ENCODE results near the gene MARCHF4. TPM values are rescaled to one million over a fixed set of nuclear protein-coding genes. Genes with fewer than 3 reads are reported as not detected.

Gene MARCHF4
- total and polyA plus RNA-seq, 4 donors, result not detected

GRCh38 chr2:216348756-216349308, 23.5 kb downstream of the MARCHF4 start (continued):
- TF ChIP-seq ZBTB33 (IDR thresholded peaks at IDR 0.05), result no peak
- TF ChIP-seq, protein P1, sequence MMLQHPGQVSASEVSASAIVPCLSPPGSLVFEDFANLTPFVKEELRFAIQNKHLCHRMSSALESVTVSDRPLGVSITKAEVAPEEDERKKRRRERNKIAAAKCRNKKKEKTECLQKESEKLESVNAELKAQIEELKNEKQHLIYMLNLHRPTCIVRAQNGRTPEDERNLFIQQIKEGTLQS (IDR thresholded peaks at IDR 0.05), result no peak
- no peak for TF ChIP-seq YY1 (IDR thresholded peaks at IDR 0.05)

GRCh38 chr2:216346781-216347180, 25.5 kb downstream of the MARCHF4 start:
- Histone ChIP-seq H3K36me3 (ENCODE audit: control insufficient read depth in 4 of 4, insufficient read depth in 3 of 4, low read depth in 1 of 4, low read length in 3 of 4) (no peaks in the 10 kb centered on the region), H3K9ac (ENCODE audit: low read depth in 1 of 2, low read length in 2 of 2) (no peak overlapping the region), H3K4me1 (ENCODE audit: control insufficient read depth in 4 of 4, insufficient read depth in 4 of 4, low read length in 3 of 4) (no peaks in the 10 kb centered on the region), H3K9me3 (ENCODE audit: control insufficient read depth in 4 of 4, low read length in 3 of 4) (no peaks in the 10 kb centered on the region), H3K27ac (ENCODE audit: low read depth in 1 of 2, low read length in 2 of 2) (no peak overlapping the region), H3K4me3 (ENCODE audit: low read depth in 1 of 3, low read length in 3 of 3) (no peak overlapping the region), H3K27me3 (ENCODE audit: control insufficient read depth in 4 of 4, insufficient read depth in 4 of 4, low read length in 3 of 4) (peaks cover 0 to 4% (median 0%) of the 10 kb centered on the region in 4 donors)
- DNase-seq (ENCODE audit: low spot score), result no peak
- WGBS, result 55% methylated on average over 3 of the region's 3 CpGs
- TF ChIP-seq, protein P2, sequence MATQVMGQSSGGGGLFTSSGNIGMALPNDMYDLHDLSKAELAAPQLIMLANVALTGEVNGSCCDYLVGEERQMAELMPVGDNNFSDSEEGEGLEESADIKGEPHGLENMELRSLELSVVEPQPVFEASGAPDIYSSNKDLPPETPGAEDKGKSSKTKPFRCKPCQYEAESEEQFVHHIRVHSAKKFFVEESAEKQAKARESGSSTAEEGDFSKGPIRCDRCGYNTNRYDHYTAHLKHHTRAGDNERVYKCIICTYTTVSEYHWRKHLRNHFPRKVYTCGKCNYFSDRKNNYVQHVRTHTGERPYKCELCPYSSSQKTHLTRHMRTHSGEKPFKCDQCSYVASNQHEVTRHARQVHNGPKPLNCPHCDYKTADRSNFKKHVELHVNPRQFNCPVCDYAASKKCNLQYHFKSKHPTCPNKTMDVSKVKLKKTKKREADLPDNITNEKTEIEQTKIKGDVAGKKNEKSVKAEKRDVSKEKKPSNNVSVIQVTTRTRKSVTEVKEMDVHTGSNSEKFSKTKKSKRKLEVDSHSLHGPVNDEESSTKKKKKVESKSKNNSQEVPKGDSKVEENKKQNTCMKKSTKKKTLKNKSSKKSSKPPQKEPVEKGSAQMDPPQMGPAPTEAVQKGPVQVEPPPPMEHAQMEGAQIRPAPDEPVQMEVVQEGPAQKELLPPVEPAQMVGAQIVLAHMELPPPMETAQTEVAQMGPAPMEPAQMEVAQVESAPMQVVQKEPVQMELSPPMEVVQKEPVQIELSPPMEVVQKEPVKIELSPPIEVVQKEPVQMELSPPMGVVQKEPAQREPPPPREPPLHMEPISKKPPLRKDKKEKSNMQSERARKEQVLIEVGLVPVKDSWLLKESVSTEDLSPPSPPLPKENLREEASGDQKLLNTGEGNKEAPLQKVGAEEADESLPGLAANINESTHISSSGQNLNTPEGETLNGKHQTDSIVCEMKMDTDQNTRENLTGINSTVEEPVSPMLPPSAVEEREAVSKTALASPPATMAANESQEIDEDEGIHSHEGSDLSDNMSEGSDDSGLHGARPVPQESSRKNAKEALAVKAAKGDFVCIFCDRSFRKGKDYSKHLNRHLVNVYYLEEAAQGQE (IDR thresholded peaks at IDR 0.05), result no peak
- TF ChIP-seq, protein P1 (IDR thresholded peaks at IDR 0.05), result no peak
- TF ChIP-seq FOXA1 (IDR thresholded peaks at IDR 0.05), result no peak
- TF ChIP-seq ZBTB33 (IDR thresholded peaks at IDR 0.05), result no peak
- no peak for TF ChIP-seq EGR1 (IDR thresholded peaks at IDR 0.05; ENCODE audit: low read depth in 2 of 2)
- TF ChIP-seq RXRA (IDR thresholded peaks at IDR 0.05), result no peak
- TF ChIP-seq RAD21 (IDR thresholded peaks at IDR 0.05), result no peak
- TF ChIP-seq GABPA (IDR thresholded peaks at IDR 0.05 in 1 of 2, conservative IDR thresholded peaks at IDR 0.05 in 1 of 2), result no peak
- TF ChIP-seq YY1 (IDR thresholded peaks at IDR 0.05), result no peak

DNA sequence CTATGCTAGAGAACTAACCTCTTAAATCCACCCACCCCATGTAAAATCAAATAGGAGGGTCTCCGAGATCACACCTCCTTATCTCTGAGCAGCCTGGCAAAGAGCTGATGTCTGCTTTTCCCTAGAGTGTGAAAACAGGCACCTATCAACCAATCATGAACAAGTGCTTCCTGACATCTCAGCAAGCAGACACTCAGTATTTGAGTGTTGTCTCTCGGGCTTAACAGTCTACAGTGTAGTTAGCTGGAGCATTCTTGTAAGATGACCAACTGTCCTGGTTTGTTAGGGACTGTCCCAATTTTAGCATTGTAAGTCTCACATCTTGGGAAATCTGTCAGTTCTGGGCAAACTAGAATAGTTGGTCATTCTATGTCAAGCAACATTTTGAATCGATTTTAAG, 26.4 kb downstream of the MARCHF4 start:
- 46% methylated on average over 3 of the region's 3 CpGs for WGBS
- TF ChIP-seq, protein P3, sequence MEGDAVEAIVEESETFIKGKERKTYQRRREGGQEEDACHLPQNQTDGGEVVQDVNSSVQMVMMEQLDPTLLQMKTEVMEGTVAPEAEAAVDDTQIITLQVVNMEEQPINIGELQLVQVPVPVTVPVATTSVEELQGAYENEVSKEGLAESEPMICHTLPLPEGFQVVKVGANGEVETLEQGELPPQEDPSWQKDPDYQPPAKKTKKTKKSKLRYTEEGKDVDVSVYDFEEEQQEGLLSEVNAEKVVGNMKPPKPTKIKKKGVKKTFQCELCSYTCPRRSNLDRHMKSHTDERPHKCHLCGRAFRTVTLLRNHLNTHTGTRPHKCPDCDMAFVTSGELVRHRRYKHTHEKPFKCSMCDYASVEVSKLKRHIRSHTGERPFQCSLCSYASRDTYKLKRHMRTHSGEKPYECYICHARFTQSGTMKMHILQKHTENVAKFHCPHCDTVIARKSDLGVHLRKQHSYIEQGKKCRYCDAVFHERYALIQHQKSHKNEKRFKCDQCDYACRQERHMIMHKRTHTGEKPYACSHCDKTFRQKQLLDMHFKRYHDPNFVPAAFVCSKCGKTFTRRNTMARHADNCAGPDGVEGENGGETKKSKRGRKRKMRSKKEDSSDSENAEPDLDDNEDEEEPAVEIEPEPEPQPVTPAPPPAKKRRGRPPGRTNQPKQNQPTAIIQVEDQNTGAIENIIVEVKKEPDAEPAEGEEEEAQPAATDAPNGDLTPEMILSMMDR (IDR thresholded peaks at IDR 0.05; ENCODE audit: low read depth, low read length, missing input control), result no peak
- TF ChIP-seq HNF4A (conservative IDR thresholded peaks at IDR 0.05) (no peak), NR2F2 (IDR thresholded peaks at IDR 0.05) (no peak), GABPA (IDR thresholded peaks at IDR 0.05 in 1 of 2, conservative IDR thresholded peaks at IDR 0.05 in 1 of 2) (no peak), JUND (IDR thresholded peaks at IDR 0.05) (no peak), FOXA1 (IDR thresholded peaks at IDR 0.05) (no peak), FOXA2 (IDR thresholded peaks at IDR 0.05) (no peak)
- TF ChIP-seq, protein P1 (IDR thresholded peaks at IDR 0.05), result no peak
- TF ChIP-seq, protein P2 (IDR thresholded peaks at IDR 0.05), result no peak

More for the DNA sequence above, 26.4 kb downstream of the MARCHF4 start:
- DNase-seq (ENCODE audit: low spot score), result no peak
- H3K4me3 ChIP-seq (ENCODE audit: low read depth in 1 of 3, low read length in 3 of 3), result no peak overlapping the region
- H3K9ac ChIP-seq (ENCODE audit: low read depth in 1 of 2, low read length in 2 of 2), result no peak overlapping the region
- no peaks in the 10 kb centered on the region for H3K9me3 ChIP-seq (ENCODE audit: control insufficient read depth in 4 of 4, low read length in 3 of 4)
- H3K27ac ChIP-seq (ENCODE audit: low read depth in 1 of 2, low read length in 2 of 2), result no peak overlapping the region
- H3K36me3 ChIP-seq (ENCODE audit: control insufficient read depth in 4 of 4, insufficient read depth in 3 of 4, low read depth in 1 of 4, low read length in 3 of 4), result no peaks in the 10 kb centered on the region
- peaks cover 0 to 4% (median 0%) of the 10 kb centered on the region in 4 donors for H3K27me3 ChIP-seq (ENCODE audit: control insufficient read depth in 4 of 4, insufficient read depth in 4 of 4, low read length in 3 of 4)
- H3K4me1 ChIP-seq (ENCODE audit: control insufficient read depth in 4 of 4, insufficient read depth in 4 of 4, low read length in 3 of 4), result no peaks in the 10 kb centered on the region

Measured in liver (tissue), 9 donors.